ENCODE data around the gene MLANA.

MLANA gene

DNA sequence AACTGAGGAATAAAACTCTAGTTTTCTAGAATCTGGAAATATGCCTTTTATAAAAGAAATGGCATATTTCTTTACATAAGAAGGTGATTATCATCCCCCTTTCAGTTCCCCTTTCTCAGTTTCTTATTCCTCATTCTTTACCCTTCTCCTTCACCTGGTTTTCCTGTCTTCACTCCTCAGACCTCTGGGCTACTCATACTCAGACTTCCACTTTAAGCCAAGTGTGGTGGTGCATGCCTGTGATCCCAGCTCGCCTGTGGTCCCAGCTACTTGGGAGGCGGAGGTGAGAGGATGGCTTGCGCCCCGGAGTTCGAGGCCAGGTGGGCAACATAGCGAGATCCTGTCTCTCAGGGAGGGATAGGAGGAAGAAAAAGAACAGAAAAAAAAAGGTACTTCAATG lies 67.6 kb downstream of the MLANA start:
- DNase-seq (ENCODE audit: low read depth in 3 of 3): no peak
